IPS-15b (cell line): Measurements from ENCODE around the gene SLC22A17.
A peak's percentile ranks its signal among the peaks of the same experiment; 100 is the strongest.

Experiments
- H3K27me3 ChIP-seq: one replicate; pipeline ENCODE4 v1.6.1; 2013; ENCODE audit warnings: low read length; ENCODE audit not compliant: control insufficient read depth, insufficient read depth
- H3K36me3 ChIP-seq: one replicate; pipeline ENCODE4 v1.6.1; 2013; ENCODE audit warnings: low read length; ENCODE audit not compliant: control insufficient read depth, insufficient read depth
- H3K4me1 ChIP-seq: one replicate; pipeline ENCODE4 v1.6.1; 2013; ENCODE audit warnings: mild to moderate bottlenecking, low read length; ENCODE audit not compliant: control insufficient read depth, insufficient read depth
- H3K4me3 ChIP-seq: one replicate; pipeline ENCODE4 v1.5.1; 2013; ENCODE audit warnings: low read depth, low read length
- H3K9ac ChIP-seq: one replicate; pipeline ENCODE4 v1.6.1; 2013; ENCODE audit warnings: low read depth, mild to moderate bottlenecking, low read length
- H3K9me3 ChIP-seq: one replicate; pipeline ENCODE4 v1.6.1; 2013; ENCODE audit warnings: mild to moderate bottlenecking, low read length; ENCODE audit not compliant: control insufficient read depth, insufficient read depth

The SLC22A17 gene

DNA sequence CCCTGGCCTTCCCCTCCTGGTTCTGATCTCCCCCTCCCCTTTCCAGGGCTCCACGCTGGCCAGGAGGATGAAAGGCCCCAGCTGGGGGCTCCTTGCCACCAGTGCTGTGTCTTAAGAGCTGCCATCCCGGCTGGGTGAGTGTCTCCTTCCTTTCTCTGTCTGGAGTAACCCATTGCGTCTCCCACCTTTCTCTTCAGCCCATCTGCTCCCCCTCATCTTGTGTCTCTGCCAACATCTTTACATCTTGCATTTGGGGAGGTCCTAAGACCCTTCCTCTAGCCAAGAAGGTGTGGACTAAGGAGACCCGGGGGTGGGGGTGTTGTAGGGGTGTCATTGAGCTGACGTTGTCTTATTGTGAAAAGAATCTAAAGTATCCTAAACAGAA is 45.5 kb downstream of the SLC22A17 start:
- Histone ChIP-seq H3K36me3 (peaks cover 6% of the 10 kb centered on the region), H3K4me3 (peak overlapping the region; percentile 85), H3K9me3 (no peaks in the 10 kb centered on the region), H3K4me1 (no peaks in the 10 kb centered on the region), H3K9ac (peak overlapping the region; percentile 82), H3K27me3 (peaks cover 17% of the 10 kb centered on the region)

DNA sequence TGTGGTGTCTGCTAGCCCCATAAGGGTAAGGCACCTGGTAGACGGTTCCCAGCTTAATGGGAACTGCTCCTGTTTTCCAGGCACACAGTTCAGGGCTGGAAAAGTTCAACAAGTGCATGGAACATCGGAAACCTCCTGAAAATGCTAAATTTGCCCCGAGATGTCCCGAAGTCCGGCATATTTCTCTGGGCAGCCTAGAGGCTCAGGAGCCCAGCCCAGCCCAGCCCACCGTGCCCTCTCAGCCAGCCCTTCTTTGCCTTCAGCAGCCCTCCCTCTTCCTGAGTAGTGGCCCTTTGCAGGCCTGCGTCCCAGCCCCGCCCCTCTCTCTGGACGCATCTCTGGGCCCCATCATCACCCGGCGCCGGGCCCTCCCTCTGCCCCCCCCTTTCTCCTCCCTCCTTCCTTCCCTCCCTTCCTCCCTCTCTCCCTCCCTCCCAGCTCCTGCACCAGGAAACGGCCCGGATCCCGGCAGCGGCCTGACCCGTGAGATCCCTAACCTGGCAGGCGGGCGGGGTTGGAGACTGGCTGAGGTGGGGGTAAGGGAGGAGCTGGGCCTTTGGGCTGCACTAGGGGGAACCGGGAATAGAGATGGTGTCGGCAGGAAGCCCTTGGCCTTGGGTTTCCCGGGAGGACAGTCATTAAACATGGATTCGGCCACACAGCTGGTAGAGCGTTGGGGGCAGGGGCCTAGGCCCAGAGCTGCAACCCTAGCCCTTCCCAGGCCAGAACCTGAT is 46.1 kb downstream of the SLC22A17 start, which contains the start of gene BCL2L2:
Gene BCL2L2 (plus strand): TSS at position 422 of the 734 bp plus-strand sequence. CDS start 935 bp downstream, outside the sequence.
- peaks cover 6% of the 10 kb centered on the region for H3K36me3 ChIP-seq
- H3K4me3 ChIP-seq = peak within 1 kb of the TSS; percentile 85
- no peaks in the 10 kb centered on the region for H3K4me1 ChIP-seq
- peak within 1 kb of the TSS; percentile 82 for H3K9ac ChIP-seq
- no peaks in the 10 kb centered on the region for H3K9me3 ChIP-seq
- peaks cover 17% of the 10 kb centered on the region for H3K27me3 ChIP-seq

DNA sequence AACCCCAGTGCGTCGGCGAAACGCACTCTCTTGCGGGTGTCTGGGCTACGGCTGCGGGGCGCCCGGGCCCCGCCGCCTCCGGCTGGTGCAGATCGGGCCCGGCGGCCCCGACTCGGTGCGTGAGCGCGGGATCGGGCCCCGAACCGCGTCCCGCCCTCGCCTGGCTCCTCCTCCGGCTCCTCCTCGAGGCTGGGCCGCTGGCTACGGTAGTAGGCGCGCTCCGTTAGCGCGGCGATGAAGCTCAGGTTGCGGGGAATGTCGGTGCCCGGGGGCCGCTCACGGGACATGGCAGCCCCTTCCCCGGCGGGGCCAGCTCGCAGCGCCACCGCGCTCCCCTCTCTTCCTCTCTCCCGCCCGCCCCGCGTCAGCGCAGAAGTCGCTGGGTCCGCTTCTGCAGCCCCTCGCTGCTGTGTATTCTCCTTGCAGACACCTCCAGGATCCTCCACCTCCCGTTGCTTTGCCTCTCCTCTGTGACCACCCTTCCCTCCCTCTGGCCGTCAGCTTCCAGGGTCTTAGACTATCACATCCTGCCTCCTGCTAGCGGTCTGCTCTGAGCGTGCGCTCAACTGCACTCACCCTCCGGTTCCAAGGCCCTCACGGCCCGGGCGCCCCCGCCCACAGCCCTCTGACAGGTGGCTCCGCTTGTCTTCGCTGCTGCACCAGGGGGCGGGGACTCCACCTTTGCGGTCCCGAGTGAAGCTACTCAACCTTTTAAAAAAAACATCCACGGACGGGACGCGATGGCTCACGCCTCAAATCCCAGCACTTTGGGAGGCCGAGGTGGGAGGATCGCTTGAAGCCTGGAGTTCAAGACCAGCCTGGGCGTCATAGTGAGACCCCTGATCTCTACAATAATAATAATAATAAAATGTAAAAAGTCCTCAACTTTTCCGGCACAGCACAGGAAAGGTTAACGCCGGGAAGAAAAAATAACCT is 50.1 kb downstream of the SLC22A17 start, which contains the start of gene PPP1R3E:
Gene PPP1R3E (minus strand): TSS at position 570 of the 936 bp plus-strand sequence. CDS start 283 bp downstream, at position 287.
- peak within 1 kb of the TSS; percentile 64 for H3K4me3 ChIP-seq
- H3K4me1 ChIP-seq = peaks cover 5% of the 10 kb centered on the region
- peak within 1 kb of the TSS; percentile 47 for H3K9ac ChIP-seq
- H3K9me3 ChIP-seq = no peaks in the 10 kb centered on the region
- no peaks in the 10 kb centered on the region for H3K36me3 ChIP-seq
- peaks cover 50% of the 10 kb centered on the region for H3K27me3 ChIP-seq

DNA sequence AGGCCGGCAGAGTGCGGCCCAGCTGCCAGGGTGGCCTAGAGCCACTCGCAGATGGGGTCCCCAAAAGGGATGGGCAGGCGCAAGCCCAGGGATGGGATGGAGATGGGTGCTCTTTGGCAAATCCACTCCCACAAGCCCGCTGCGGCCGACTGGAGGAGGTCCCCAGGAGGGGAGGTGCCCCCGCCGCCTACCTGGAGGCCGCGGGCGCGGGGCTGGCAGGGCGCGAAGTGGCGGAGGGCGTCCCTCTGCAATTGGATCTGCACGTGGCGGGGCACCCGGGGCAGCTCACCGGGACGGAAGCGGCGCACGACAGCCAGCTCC is 50.8 kb downstream of the SLC22A17 start:
- Histone ChIP-seq H3K36me3 (no peaks in the 10 kb centered on the region), H3K4me3 (peak overlapping the region; percentile 64), H3K9me3 (no peaks in the 10 kb centered on the region), H3K9ac (peak overlapping the region; percentile 47), H3K27me3 (peaks cover 56% of the 10 kb centered on the region), H3K4me1 (peaks cover 5% of the 10 kb centered on the region)

DNA sequence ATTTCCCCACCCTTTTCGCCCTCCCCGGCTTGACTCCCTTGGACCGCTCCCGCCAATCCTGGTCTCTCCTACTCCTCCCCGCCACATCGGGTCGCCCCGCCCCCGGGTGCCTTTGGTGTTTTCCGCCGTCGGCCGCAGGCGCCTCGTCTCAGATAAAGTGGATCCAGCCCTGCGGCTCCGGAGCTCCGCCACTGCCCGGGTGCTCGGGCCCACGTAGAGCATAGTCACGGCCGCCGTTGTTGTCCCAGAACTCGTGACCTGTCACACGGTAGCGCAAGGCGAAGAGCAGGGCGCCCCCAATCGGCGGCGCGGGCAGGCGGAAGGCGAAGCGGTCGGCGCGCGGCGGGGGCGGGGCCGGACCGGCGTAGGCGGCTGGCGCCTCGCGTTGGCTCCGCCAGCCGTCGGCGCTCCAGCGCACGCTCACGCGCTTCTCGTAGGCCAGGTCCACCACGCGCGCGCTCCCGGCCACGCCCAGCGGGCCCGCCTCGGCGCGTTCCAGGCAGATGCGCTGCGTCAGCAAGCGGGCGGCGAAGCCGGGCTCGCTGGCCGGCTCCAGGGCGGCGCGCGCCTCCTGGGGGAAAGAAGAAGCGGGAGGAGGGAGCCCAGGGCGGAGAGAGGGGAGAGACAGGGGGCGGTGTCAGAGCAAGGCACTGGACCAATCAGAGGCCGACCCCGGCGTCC is 51.3 kb downstream of the SLC22A17 start:
- H3K9me3 ChIP-seq = no peaks in the 10 kb centered on the region
- H3K9ac ChIP-seq = peak overlapping the region; percentile 47
- peak overlapping the region; percentile 71 for H3K4me3 ChIP-seq
- H3K27me3 ChIP-seq = peaks cover 61% of the 10 kb centered on the region
- H3K4me1 ChIP-seq = peaks cover 5% of the 10 kb centered on the region
- H3K36me3 ChIP-seq = no peaks in the 10 kb centered on the region

DNA sequence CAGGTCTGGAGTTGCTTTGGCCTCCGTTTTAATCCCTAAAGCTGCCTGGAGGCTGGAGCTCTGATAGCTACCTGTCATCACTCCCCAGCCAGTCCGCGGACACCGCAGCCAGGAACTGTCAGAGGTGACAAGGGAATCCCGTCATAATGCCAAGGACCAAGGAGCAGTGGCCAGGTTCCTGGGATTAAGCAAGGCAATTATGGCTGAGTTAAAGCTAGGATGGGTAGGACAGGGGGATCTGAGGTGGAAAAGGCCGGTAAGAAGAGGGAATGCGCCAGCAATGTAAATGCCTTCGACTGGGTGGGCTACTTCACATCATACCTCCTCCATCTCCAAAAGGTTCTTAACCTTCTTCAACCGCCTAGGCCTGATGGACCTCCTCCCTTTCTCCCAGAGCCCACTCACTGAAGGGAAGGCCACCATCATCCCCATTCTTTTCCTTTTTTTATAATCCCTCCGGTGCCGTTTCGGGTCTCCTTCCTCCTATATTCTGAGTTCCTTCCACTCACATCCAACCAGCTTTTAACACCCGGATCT is 51.9 kb downstream of the SLC22A17 start:
- peaks cover 68% of the 10 kb centered on the region for H3K27me3 ChIP-seq
- peaks cover 5% of the 10 kb centered on the region for H3K4me1 ChIP-seq
- H3K9ac ChIP-seq = peak overlapping the region; percentile 26
- peak overlapping the region; percentile 71 for H3K4me3 ChIP-seq
- H3K9me3 ChIP-seq = no peaks in the 10 kb centered on the region
- H3K36me3 ChIP-seq = no peaks in the 10 kb centered on the region

DNA sequence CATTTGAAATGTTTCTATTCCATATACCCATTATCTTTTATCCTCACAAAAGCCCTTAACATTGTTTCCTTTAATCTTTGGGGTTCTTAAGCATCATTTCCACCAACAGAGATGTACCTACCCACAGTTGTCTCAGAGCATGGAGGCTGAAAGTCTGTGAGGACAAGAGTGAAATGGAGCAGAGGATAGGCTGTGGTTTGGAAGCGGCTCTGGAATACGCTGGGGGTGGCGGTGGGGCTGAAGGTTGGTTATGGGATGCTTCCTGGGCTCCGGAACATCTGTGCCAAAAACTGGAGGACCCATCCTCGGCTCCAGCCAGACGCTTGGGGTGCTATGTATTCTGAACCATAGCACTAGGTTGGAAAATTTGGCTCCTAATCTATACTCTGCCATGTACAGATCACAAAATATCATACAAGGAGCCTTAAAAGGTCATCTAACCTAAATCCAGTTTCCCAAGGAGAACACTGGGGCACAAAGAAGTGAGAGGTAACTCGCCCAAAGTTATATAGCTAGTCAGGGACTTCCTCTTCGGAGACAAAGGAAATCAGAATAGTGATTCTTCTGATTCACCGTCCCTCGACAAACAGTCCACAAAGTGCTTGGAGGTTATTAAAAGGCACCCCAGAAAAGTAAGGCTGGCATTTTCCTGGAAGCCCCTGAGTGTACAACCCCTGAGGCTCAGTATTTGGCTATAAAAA is 52.6 kb downstream of the SLC22A17 start:
- peaks cover 74% of the 10 kb centered on the region for H3K27me3 ChIP-seq
- peaks cover 5% of the 10 kb centered on the region for H3K4me1 ChIP-seq
- H3K4me3 ChIP-seq = peak overlapping the region; percentile 71
- H3K9ac ChIP-seq = peak overlapping the region; percentile 26
- H3K9me3 ChIP-seq = no peaks in the 10 kb centered on the region
- no peaks in the 10 kb centered on the region for H3K36me3 ChIP-seq

DNA sequence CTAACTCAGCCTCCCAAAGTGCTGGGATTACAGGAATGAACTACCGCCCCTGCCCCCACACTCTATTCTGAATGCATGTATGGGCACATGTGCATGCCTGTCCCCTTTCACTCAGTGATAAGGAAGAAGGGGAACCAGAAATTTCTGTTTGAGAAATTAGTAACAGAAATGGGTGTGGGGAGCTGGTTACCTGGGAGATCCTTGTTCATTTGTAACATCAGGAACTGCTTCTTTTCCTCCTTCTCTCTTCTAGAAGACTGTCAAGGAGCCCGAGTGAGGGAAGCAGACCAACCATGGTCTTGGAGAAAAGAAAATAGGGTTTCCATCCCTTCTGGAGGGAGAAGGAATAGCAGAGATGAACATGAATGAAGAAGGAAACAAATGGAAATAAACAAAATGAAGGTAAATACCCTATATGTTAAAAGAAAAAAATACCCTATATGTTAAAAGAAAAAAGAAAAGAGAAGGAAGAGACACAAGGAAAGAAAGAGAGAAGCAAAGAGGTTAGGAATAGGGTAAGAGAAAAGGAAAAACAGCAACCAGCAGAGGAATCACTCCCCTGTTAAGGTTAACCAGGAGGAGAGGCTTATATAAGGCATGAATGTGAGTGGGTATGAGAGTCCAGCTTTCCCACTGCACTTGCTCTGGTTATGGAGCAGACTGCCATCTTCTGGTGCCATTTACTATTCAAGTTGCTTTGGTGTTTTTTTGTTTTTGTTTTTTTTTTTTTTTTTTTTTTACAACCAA is 53.3 kb downstream of the SLC22A17 start:
- peaks cover 5% of the 10 kb centered on the region for H3K4me1 ChIP-seq

DNA sequence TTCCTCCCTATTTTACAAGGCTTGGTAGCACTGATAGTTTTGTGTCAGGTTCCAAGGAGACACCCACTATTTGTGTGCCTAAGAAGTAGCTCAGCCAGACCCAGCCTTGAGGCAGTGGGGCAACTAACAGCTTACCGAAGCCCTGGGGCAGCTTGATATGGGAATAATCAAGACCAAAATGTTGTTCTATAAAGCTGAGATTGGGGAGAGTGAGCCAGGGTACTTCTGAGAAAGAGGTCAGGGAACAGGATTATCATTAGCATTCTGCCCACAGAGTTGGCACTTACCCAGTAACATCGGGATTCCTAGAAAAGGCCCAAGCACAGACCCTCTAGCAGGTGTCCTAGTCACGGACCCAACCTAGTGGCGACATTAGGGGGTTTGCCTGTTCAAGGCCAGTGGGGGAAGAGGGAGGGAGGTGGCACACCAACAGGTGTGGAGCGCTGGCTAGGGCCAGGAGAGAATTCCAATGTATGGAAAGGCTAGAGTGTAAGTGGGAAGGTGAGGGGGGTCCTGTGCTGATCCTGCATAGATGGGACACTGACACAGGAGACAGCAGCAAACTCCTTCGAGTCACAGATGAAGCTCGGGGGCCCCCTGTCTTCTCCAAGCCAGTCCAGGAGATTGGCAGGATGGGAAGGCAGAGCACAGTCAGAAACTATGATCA is 54.9 kb downstream of the SLC22A17 start:
- Histone ChIP-seq H3K9me3 (no peaks in the 10 kb centered on the region), H3K4me3 (no peak overlapping the region), H3K36me3 (no peaks in the 10 kb centered on the region), H3K4me1 (peaks cover 5% of the 10 kb centered on the region), H3K27me3 (peaks cover 77% of the 10 kb centered on the region), H3K9ac (no peak overlapping the region)

More for the DNA sequence above, 53.3 kb downstream of the SLC22A17 start:
- no peak overlapping the region for H3K4me3 ChIP-seq
- H3K36me3 ChIP-seq = no peaks in the 10 kb centered on the region
- no peaks in the 10 kb centered on the region for H3K9me3 ChIP-seq
- H3K9ac ChIP-seq = no peak overlapping the region
- peaks cover 74% of the 10 kb centered on the region for H3K27me3 ChIP-seq

DNA sequence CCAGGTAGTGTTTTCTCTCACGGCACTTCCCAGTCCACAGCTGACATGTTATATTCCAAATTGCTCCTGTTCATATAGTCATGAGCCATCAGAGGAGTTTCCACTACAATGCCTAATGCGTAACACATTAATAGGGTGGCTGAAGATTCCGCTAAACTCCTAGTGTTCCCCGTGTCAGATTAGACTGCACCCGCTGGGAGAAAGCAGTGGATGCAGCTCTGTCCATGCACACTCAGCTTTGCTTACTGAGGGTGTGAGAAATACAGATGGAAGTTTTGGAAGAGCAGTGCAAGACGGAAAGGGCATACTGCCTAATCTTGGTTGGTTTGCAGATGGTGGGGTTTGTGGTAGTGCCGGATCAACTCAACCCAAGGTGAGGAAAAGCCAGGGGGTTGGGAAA is 55.6 kb downstream of the SLC22A17 start:
- no peaks in the 10 kb centered on the region for H3K9me3 ChIP-seq
- H3K9ac ChIP-seq = no peak overlapping the region
- peaks cover 5% of the 10 kb centered on the region for H3K4me1 ChIP-seq
- peaks cover 84% of the 10 kb centered on the region for H3K27me3 ChIP-seq
- H3K36me3 ChIP-seq = no peaks in the 10 kb centered on the region
- H3K4me3 ChIP-seq = no peak overlapping the region
